Stimulated activated CD8-positive, alpha-beta memory T cell treated with anti-CD3 and anti-CD28 coated beads, Interleukin-2, amount 100 ng/mL, for 1 hour (primary cell): ENCODE data around the gene NMB.
"Not testable (repeated sequence)": the region's sequence is repeated elsewhere in the genome, so short reads cannot be mapped to it uniquely, and the experiment has no call there.

ENCODE experiments used
- DNase-seq, 2 donors: peaks; one replicate each; pipeline ENCODE4 v3.0.0-alpha.2; 2020; ENCODE audit warnings: low read depth in 2 of 2

The NMB gene

DNA sequence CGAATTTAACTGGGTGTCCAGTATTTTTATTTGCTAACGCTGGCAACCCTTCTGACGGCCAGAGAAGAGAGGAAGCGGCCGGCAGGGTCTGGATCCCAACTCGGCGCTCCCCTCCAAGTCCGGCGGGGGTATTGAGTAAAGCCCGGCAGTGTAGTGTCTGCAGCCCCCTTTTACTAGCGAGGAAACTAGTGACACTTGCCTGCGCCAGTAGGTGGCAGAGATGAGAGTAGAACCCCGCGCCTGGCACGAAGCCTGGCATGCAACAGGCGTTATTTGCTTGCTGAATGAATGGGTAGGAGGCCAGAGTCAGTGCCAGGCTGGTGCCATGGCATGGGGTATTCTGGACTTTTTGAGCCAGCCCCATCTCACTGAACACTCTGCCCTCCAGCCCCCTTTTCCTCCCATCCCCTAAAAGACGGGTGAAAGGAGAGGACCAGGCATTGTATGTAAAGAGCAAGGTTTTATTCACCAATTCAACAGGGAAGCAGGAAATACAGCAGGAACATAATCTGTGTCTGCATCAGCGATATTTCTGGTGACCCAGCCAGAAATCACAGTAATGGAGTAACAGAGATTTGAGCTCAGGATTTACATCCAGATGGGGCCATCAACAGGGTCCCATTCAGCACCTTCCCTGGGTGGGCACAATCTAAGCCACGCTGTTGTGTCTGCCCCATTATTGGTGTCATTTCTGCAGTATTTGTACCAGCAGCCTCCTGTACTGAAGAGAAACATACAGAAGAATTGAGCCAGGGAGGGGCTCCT, 3.1 kb downstream of the NMB start:
- peak; percentile 39 to 60 for DNase-seq

DNA sequence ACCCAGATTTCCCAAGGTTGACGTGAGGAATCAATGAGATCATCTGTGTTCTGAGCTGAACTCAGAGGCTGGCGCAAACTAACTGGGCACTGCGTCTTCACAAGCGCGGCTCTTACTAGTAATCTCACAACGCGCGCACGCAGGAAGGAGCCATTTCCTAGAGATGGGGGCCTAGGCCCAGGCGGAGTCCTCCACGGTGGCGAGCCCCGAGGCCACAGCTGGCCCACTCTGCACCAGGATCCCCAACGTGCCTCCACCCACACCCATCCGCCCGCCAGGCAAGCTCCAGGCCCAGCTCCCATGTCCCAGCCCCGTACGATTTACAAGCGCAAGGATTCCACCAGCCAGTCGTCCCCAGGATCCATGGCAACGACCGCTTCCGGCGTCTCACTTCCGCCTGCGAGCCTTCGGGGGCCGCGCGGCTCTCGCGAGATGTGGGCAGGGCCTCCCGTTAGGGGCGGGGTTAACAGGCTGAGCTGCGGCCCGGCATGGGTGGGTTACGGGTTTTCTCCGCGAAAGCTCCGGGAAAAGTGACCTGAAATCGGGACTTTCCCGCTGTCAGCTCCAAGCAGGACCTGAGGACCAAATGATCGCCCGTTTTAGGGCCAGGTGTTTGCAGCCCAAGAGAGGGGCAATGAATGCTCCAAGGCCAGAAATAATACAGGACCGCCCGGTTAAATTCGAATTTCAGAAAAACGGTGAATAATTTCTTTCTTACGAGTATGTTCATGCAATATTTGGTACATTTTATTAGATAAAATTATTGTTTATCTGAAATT, 3.9 kb downstream of the NMB start, which contains the start of gene WDR73:
Gene WDR73, minus strand, starts transcription at position 374 of the 779 bp plus-strand sequence. Its CDS starts 9 bp downstream, at position 365.
- peak; percentile 95 to 96 for DNase-seq

DNA sequence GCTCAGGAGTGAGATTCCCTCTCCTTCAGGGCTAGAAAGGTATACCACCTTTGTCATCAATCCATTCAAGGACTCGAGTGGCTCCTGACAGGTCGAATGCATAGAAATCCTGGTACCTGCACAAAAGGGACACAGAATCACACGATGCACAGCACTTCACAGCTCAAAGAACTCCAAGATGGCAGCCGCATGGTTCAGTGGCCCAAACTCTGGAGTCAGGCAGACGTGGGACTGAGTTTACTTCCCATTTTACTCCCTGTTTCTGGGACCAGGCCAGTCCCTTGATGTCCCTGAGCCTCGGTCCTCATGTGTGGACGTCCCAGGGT, 4.5 kb downstream of the NMB start:
- no peak for DNase-seq

DNA sequence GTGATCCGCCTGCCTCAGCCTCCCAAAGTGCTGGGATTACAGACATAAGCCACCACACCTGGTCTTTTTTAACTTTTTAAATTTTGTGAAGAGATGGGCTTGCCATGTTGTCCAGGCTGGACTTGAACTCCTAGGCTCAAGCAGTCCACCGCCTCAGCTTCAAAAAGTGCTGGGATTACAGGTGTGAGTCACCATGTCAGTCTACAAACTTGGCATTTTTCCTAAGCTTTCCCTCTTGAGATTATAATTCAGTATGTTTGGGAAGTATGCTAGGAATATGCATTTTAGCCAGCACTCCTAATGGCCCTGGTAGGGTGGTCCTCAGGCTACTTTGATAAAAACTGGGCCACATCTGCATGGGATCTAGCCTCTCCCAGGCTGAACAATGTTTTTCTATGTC, 8.3 kb downstream of the NMB start:
- DNase-seq: no peak

DNA sequence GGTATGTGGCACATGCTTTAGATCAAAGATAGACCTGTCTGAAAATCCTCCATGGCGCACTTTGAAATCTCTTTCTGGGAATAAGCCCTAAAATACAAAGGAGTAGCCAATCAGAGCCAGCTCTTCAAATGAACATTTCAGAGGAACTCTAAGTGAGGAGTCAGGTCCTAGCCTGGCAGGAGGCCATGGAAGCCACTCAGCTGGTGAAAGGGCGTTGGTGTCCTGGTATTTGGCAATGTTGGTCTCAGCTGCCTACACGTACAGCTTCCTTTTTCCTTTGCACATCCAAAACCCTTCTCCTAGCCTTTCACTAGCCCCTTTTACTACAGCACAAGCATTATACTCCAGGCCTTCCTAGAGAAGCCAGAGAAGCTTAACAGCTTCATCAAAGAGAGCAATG, 9.5 kb downstream of the NMB start:
- DNase-seq: no peak

DNA sequence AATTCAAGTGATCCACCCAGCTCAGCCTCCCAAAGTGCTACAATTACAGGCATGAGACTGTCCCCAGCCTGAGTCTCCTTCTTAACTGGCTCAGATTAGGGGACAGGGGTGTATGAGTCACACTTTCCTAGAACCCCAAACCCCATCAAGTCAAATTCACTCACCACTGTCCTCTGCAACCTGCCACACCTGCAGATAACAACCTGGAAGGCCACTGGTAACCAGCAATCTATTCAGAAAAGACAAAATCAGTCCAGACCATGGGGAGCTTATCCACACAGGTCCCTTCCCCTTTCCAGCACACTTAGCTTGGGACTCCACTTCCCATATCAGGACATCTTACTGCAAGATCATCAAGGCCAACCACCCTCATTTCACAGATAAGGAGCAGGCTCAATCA, 10.3 kb downstream of the NMB start:
- DNase-seq: no peak

DNA sequence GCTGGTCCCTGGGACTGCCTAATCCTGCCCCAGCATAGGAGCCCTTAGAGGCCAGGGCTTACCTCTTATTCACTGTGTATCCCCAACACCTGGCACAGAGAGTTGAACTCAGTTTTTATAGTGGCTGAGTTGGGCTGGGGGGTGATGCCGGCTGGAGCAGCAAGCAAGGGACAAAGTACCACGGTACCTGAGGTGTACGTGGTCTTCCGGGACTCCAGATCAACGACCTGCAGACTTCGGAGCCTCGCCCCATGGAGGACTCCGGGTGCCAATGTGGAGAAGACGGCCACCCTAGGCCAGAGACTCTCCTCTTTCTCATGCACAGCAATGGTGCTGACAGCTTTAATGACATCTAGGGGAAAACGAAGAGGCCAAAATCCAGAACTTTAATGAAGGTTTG, 12.0 kb downstream of the NMB start:
- DNase-seq: no peak

DNA sequence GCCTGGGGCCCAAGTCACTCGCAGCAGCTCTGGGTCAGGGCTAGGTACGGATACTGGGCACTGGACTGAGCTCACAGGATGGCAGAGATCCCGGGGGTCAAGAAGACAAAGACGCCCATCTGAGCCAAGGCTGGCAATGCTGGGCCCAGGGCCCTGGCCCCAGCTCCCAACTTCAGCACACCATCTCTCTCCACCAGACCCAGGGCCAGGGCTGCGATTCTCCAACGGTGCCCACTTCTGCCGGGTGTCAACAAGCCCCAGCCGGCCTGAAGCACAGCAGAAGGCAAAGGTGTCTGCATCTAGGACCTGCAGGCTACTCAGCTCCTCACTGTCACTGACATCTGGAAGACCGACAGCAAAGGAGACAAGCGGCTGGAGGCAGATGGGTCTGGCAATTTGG, 12.5 kb downstream of the NMB start:
- DNase-seq: no peak

DNA sequence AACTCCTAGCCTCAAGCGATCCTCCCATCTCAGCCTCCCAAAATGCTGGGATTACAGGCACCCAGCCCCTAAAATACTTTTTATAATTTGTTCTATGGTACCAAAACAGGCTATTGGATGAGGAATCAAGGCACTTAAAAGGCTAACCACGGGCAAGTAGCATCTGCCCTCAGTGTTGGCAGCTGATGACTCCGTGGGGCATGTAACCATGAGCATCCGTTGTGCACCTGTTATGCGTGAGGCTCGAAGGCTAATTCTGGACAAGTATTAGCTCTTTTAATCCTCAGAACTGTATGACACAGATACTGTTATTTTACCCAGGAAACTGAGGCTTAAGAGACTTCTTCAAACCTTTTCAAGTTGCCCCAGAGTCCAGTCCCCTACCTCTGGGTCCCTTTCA, 14.2 kb downstream of the NMB start:
- no peak for DNase-seq

DNA sequence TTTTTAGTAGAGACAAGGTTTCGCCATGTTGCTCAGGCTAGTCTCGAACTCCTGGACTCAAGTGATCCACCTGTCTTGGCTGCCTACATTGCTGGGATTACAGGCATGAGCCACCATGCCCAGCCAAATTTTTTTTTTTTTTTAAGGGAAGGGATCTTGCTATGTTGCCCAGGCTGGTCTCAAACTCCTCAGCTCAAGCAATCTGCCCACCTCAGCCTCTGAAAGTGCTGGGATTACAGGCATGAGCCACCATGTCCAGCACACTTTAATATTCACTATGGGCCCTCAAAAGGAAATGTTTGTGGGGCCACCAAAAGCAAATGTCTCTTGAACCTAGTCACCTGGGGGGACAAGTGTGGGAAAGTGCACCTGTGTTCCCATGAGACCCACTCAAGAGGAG, 15.4 kb downstream of the NMB start:
- not testable (repeated sequence) for DNase-seq

DNA sequence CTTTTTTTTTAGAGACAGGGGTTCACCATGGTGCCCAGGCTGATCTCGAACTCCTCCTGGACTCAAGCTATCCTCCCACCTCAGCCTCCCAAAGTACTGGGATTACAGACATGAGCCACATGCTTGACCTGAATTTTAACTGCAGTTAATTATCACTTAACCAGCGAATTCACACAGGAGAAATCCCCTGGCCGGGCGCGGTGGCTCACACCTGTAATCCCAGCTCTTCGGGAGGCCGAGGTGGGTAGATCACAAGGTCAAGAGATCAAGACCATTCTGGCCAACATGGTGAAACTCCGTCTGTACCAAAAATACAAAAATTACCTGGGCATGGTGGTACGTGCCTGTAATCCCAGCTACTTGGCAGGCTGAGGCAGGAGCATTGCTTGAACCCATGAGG, 16.1 kb downstream of the NMB start:
- not testable (repeated sequence) for DNase-seq

DNA sequence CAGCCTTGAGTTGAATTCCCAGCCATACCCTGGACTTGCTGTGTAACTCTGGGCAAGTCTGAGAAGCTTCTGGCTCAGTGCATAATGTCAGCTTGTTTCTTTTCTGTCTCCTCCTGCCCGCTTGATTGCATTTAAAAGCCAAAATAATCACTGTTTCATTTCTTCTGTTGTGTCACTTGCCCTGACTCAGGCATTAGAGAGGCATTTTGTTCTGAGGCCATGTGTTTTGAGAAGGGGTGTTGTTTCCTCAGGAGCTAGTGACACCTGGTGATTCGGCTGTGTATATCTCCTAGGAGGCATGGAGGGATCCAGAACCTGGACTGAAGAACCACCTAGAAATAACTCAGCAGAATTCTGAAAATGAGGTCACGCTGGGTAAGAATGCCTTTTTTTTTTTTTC, 19.9 kb downstream of the NMB start:
- no peak for DNase-seq

DNA sequence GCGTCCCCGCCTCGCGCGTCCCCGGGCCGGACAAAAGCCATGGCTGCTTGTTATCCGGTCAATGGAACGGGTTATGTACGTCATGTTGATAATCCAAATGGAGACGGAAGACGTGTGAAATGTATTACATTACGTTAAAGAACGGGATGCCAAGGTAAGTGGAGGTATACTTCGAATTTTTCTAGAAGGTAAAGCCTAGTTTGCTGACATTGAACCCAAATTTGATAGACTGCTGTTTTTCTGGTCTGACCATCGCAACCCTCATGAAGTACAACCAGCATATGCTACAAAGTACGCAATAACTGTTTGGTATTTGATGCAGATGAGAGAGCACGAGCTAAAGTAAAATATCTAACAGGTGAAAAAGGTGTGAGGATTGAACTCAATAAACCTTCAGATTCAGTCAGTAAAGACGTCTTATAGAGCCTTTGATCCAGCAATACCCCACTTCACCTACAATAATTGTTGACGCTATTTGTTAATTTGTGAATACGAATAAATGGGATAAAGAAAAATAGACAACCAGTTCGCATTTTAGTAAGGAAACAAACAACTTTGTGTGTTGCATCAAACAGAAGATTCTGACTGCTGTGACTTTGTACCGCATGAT, 23.7 kb downstream of the NMB start:
- no peak for DNase-seq

DNA sequence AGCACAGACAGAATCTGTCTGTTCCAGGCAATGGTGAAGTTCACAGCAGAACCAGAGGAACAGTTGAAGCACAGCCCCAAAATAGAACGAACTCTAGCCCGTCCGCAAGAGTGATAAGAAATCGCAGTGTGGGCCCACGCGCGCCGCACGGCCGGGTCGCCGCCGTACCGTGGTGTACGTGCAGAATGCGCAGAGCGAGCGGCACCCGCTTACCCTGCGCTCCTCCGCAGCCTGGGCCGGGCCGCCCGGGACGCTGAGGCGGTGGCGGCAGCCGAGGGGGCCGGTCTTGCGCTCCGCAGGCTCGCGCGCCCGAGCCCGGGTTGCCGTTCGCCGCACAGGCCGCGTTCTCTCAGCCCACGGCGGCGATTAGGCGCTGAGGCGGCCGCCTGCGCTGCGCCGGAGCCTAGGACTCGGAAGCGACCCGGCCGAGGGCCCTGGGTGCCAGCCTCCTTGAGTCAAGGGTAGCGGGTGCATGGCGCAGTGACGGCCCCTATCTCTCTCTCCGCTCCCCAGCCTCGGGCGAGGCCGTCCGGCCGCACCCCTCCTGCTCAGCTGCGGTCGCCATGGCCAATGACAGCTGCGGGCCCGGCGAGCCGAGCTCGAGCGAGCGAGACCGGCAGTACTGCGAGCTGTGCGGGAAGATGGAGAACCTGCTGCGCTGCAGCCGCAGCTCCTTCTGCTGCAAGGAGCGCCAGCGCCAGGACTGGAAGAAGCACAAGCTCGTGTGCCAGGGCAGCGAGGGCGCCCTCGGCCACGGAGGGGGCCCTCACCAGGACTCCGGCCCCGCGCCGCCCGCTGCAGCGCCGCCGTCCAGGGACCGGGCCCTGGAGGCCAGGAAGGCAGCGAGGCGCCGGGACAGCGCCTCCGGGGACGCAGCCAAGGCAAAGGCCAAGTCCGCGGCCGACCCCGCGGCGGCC, 24.4 kb downstream of the NMB start:
- peak; percentile 31 to 38 for DNase-seq

DNA sequence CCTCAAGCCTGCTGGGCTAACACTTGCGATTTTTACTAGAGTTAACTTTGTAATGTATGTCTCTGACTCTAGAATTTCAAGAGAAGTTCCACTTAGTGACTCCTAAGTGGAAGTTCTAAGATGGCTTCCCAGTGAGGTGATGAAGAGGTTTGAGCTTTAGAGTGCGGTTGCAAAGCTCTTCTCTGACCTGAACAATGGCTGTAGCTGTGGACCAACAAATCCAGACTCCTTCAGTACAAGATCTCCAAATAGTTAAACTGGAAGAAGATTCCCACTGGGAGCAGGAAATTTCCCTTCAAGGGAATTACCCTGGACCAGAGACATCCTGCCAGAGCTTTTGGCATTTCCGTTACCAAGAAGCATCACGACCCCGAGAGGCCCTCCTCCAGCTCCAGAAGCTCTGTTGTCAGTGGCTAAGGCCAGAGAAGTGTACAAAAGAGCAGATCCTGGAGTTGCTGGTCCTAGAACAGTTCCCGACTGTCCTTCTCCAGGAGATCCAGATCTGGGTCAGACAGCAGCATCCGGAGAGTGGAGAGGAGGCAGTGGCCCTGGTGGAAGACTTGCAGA, 26.2 kb downstream of the NMB start:
- no peak for DNase-seq

DNA sequence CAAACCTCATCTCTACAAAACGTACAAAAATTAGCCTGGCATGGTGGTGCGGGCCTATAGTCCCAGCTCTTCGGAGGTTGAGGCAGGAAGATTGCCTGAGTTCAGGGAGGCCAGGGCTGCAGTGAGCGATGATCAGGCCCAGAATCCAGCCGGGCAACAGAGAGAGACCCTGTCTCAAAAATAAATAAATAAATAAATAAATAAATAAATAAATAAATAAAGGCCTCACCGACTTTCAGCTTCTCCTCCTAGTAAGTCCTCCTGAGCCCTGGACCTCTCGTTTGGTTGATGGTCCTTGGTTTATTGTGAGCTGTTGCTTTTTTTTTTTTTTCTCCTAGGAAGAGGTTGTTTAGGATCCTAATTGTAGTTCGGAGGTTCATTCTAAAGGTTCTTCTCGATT, 29.0 kb downstream of the NMB start:
- no peak for DNase-seq

DNA sequence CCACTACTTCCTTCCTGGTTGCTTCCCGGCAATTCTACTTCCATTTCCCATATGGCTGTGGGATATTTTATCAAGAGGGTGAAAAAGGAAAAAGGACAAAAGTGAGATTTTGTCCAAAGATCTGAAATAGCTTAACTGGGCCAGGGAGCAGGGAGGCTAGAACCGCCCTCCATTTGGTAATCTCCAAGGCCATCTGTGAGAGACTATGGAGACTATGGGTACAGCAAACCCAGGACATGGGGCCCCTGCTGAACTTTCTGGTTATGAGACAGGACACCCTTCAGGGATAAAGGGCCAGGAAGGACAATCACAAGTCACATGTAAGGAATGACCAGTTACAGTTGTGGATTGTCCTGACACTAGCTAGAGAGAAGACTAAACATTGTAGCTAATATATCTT, 32.9 kb downstream of the NMB start:
- no peak for DNase-seq

DNA sequence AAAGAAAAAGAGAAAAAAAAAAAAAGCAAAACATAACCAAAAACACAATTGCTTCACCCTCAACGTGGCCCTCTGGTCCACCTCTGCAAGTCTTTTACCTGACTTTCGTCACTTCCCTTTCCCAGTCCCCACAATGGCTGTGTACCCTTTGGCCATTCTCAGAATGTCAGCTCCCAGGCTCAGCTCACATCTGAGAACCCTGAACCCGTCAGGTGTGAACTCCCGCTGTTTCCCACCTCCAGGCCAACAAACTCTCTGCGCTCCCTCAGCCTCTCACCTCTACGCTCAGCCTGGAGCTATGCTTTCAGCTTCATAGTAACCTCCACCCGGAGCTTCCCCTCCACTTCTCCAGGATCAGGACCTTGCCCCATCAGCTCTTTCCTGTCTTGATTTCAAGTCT, 33.6 kb downstream of the NMB start:
- no peak for DNase-seq

DNA sequence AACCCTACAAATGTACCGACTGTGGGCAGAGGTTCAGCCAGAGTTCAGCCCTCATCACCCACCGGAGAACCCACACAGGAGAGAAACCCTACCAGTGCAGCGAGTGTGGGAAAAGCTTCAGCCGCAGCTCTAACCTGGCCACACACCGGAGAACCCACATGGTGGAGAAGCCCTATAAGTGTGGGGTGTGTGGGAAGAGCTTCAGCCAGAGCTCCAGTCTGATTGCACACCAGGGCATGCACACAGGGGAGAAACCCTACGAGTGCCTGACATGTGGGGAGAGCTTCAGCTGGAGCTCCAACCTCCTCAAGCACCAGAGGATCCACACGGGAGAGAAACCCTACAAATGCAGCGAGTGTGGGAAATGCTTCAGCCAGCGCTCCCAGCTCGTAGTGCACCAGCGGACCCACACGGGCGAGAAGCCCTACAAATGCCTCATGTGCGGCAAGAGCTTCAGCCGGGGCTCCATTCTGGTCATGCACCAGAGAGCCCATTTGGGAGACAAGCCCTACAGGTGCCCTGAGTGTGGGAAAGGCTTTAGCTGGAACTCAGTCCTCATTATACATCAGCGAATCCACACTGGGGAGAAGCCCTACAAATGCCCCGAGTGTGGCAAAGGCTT, 36.5 kb downstream of the NMB start:
- no peak for DNase-seq

DNA sequence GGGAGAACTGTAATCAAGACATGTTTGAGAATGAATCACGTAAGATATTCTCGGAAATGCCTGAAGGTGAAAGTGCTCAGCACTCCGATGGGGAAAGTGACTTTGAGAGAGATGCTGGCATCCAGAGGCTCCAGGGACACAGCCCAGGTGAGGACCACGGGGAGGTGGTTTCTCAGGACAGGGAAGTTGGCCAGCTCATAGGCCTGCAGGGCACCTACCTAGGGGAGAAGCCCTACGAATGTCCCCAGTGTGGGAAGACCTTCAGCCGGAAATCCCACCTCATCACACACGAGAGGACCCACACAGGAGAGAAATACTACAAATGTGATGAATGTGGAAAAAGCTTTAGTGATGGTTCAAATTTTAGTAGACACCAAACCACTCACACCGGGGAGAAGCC, 37.4 kb downstream of the NMB start:
- no peak for DNase-seq

DNA sequence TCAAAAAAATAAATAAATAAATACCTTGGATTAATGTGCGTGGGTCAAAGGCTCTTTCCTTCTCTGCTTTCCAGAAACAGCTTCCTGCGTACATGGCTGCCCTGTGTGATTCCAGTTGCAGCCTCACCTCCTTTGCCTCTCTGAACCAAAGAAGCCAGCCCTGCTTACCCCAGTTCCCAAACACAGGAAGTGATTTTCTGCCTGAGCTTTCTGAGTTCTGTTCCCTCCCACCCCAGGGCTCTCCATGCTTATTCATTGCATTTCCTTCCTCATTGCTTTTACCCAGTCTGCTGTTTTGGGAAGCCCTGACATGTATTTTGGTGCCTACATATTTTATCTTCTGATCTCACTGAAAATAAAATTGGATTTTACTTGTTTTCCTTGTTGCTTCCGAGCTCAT, 41.8 kb downstream of the NMB start:
- no peak for DNase-seq
